Measurements from ENCODE around the gene RAD51.

DNA sequence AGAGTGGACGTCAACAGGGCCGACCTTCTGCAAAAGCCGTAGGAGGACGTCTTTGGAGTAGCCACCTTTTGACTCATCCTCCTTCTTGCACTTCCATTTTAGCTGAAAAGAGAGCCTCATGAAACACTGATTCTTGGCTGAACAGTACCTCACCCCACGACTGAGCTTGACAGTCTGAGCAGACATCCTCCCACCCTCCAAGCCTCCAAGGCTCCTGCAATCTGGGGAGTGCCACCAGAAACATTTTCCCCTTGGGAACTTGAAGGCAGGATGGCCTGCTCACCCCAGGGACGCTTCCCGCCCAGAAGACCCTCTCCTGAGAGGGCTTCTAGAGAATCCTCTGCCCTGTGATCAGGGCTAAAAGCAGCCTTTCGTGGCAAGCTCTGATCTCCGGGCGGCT, 80.0 kb downstream of the RAD51 start:
- TF ChIP-seq, protein P1, sequence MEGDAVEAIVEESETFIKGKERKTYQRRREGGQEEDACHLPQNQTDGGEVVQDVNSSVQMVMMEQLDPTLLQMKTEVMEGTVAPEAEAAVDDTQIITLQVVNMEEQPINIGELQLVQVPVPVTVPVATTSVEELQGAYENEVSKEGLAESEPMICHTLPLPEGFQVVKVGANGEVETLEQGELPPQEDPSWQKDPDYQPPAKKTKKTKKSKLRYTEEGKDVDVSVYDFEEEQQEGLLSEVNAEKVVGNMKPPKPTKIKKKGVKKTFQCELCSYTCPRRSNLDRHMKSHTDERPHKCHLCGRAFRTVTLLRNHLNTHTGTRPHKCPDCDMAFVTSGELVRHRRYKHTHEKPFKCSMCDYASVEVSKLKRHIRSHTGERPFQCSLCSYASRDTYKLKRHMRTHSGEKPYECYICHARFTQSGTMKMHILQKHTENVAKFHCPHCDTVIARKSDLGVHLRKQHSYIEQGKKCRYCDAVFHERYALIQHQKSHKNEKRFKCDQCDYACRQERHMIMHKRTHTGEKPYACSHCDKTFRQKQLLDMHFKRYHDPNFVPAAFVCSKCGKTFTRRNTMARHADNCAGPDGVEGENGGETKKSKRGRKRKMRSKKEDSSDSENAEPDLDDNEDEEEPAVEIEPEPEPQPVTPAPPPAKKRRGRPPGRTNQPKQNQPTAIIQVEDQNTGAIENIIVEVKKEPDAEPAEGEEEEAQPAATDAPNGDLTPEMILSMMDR (IDR thresholded peaks at IDR 0.05 in 2 of 3, conservative IDR thresholded peaks at IDR 0.05 in 1 of 3; ENCODE audit: insufficient read depth in 2 of 3, low read depth in 1 of 3, low read length in 3 of 3), result no peak
- no peak for TF ChIP-seq HMG20B (CRISPR knock-in tag; IDR thresholded peaks at IDR 0.05)
- no peak for TF ChIP-seq TEAD2 (tag; IDR thresholded peaks at IDR 0.05)
- TF ChIP-seq, protein P2, sequence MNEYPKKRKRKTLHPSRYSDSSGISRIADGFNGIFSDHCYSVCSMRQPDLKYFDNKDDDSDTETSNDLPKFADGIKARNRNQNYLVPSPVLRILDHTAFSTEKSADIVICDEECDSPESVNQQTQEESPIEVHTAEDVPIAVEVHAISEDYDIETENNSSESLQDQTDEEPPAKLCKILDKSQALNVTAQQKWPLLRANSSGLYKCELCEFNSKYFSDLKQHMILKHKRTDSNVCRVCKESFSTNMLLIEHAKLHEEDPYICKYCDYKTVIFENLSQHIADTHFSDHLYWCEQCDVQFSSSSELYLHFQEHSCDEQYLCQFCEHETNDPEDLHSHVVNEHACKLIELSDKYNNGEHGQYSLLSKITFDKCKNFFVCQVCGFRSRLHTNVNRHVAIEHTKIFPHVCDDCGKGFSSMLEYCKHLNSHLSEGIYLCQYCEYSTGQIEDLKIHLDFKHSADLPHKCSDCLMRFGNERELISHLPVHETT (CRISPR knock-in tag; conservative IDR thresholded peaks at IDR 0.05 in 1 of 2, IDR thresholded peaks at IDR 0.05 in 1 of 2), result no peak
- TF ChIP-seq, protein P3, sequence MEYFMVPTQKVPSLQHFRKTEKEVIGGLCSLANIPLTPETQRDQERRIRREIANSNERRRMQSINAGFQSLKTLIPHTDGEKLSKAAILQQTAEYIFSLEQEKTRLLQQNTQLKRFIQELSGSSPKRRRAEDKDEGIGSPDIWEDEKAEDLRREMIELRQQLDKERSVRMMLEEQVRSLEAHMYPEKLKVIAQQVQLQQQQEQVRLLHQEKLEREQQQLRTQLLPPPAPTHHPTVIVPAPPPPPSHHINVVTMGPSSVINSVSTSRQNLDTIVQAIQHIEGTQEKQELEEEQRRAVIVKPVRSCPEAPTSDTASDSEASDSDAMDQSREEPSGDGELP (CRISPR knock-in tag; IDR thresholded peaks at IDR 0.05; ENCODE audit: borderline replicate concordance), result no peak
- TF ChIP-seq, protein P4, sequence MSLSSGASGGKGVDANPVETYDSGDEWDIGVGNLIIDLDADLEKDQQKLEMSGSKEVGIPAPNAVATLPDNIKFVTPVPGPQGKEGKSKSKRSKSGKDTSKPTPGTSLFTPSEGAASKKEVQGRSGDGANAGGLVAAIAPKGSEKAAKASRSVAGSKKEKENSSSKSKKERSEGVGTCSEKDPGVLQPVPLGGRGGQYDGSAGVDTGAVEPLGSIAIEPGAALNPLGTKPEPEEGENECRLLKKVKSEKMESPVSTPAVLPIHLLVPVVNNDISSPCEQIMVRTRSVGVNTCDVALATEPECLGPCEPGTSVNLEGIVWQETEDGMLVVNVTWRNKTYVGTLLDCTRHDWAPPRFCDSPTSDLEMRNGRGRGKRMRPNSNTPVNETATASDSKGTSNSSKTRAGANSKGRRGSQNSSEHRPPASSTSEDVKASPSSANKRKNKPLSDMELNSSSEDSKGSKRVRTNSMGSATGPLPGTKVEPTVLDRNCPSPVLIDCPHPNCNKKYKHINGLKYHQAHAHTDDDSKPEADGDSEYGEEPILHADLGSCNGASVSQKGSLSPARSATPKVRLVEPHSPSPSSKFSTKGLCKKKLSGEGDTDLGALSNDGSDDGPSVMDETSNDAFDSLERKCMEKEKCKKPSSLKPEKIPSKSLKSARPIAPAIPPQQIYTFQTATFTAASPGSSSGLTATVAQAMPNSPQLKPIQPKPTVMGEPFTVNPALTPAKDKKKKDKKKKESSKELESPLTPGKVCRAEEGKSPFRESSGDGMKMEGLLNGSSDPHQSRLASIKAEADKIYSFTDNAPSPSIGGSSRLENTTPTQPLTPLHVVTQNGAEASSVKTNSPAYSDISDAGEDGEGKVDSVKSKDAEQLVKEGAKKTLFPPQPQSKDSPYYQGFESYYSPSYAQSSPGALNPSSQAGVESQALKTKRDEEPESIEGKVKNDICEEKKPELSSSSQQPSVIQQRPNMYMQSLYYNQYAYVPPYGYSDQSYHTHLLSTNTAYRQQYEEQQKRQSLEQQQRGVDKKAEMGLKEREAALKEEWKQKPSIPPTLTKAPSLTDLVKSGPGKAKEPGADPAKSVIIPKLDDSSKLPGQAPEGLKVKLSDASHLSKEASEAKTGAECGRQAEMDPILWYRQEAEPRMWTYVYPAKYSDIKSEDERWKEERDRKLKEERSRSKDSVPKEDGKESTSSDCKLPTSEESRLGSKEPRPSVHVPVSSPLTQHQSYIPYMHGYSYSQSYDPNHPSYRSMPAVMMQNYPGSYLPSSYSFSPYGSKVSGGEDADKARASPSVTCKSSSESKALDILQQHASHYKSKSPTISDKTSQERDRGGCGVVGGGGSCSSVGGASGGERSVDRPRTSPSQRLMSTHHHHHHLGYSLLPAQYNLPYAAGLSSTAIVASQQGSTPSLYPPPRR (CRISPR knock-in tag; IDR thresholded peaks at IDR 0.05; ENCODE audit: borderline replicate concordance), result no peak
- TF ChIP-seq RBM14 (IDR thresholded peaks at IDR 0.05; ENCODE audit: borderline replicate concordance, insufficient read depth, low read depth, low read length), result no peak
- no peak for TF ChIP-seq ADNP (tag; IDR thresholded peaks at IDR 0.05)
- no peak for TF ChIP-seq GABPB1 (CRISPR knock-in tag; IDR thresholded peaks at IDR 0.05)
- TF ChIP-seq NFE2L1 (tag; IDR thresholded peaks at IDR 0.05; ENCODE audit: borderline replicate concordance, low read depth), result no peak
- TF ChIP-seq, protein P5, sequence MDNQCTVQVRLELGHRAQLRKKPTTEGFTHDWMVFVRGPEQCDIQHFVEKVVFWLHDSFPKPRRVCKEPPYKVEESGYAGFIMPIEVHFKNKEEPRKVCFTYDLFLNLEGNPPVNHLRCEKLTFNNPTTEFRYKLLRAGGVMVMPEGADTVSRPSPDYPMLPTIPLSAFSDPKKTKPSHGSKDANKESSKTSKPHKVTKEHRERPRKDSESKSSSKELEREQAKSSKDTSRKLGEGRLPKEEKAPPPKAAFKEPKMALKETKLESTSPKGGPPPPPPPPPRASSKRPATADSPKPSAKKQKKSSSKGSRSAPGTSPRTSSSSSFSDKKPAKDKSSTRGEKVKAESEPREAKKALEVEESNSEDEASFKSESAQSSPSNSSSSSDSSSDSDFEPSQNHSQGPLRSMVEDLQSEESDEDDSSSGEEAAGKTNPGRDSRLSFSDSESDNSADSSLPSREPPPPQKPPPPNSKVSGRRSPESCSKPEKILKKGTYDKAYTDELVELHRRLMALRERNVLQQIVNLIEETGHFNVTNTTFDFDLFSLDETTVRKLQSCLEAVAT (IDR thresholded peaks at IDR 0.05), result no peak
- TF ChIP-seq RBM17 (IDR thresholded peaks at IDR 0.05; ENCODE audit: borderline replicate concordance, low read depth, low read length), result no peak
